Right lobe of liver (tissue), 6 donors: ENCODE measurements around the gene TGFBR3. TPM values are rescaled to one million over a fixed set of nuclear protein-coding genes. Genes with fewer than 3 reads are reported as not detected.

ENCODE experiments used
- ATAC-seq, 4 donors: fragments of 200-7000 bp; cut with Tn5 transposase; one replicate each; pipeline ENCODE4 v1.9.1; 2020; ENCODE audit warnings: mild to moderate bottlenecking in 4 of 4, moderate library complexity in 4 of 4
- DNase-seq, 3 donors: peaks; one replicate each; pipeline ENCODE4 v3.0.0-alpha.2; 2020
- H3K27ac ChIP-seq, 3 donors: fragments of 200-600 bp; one replicate each; pipeline ENCODE4 v1.8.0; 2022
- H3K27me3 ChIP-seq, 2 donors: fragments of 200-600 bp; one replicate each; pipeline ENCODE4 v1.8.0; 2022
- H3K36me3 ChIP-seq, 4 donors: fragments of 200-600 bp; sonication (generic) in 1 of 4; one replicate each; pipeline versions ENCODE4 v1.5.1 to v1.8.0; 2017 to 2022; ENCODE audit warnings: control low read depth in 1 of 4
- H3K4me1 ChIP-seq, 4 donors: fragments of 200-600 bp; sonication (generic) in 1 of 4; one replicate each; pipeline versions ENCODE4 v1.5.1 to v1.8.0; 2017 to 2022; ENCODE audit warnings: control low read depth in 1 of 4
- H3K4me3 ChIP-seq, 3 donors: fragments of 200-600 bp; one replicate each; pipeline ENCODE4 v1.8.0; 2022
- H3K9me3 ChIP-seq, 4 donors: fragments of 200-600 bp; sonication (generic) in 1 of 4; one replicate each; pipeline versions ENCODE4 v1.5.1 to v1.8.0; 2017 to 2022; ENCODE audit warnings: control low read depth in 1 of 4
- POLR2A ChIP-seq: fragments of 450-650 bp; IDR thresholded peaks from one replicate; pipeline ENCODE4 v1.6.1; 2017; ENCODE audit warnings: antibody characterized with exemption, mild to moderate bottlenecking
- WGBS: methylation state at CpG from one replicate; pipeline ENCODE4 v1.1.6; 2018; ENCODE audit warnings: low coverage, low lambda C conversion rate; ENCODE audit not compliant: insufficient coverage; ENCODE audit errors: missing lambda C conversion rate; 5-methylcytosine and 5-hydroxymethylcytosine counted together
- intact Hi-C, 2 donors: fragments of 100-400 bp; cut with DNase I; formaldehyde crosslinking; loops; one replicate each; pipeline versions ENCODE4 v1.11.2 to v1.14.1; 2022
- total RNA-seq, 6 experiments: library from RNA; depleted of rRNA in 2 of 6; stranded (reverse); fragments of >200 nt in 2 of 6; fragmentation: NEBNext Ultra II Directional in 3 of 6; extraction: Animal tissue kit (Norgen Biotek cat#: 25700) in 3 of 6; gene quantifications; one replicate each; pipeline versions ENCODE4 v1.1.0 to v1.2.4, GENCODE V29; 2016 to 2023
- TF ChIP-seq, protein P1 (sequence below), 4 donors: fragments of 200-600 bp in 3 of 4; fragments of 450-650 bp in 1 of 4; IDR thresholded peaks; one replicate each; pipeline versions ENCODE4 v1.5.1 to v1.8.0; 2016 to 2022; ENCODE audit warnings: antibody characterized with exemption in 4 of 4, mild to moderate bottlenecking in 2 of 4
- donor health status: DM: no; HTN: yes; CAD: no.
- donor health status: DM: no; HTN: no; CAD: no.
- donor health status: DM: no; HTN: no; CAD: no.
- donor health status: DM: no; HTN: yes; CAD: no.
- donor health status: DM: no; HTN: yes; CAD: no.

The TGFBR3 gene
- total RNA-seq, 6 experiments from 2014 or later, result 9.0 to 32.3 (median 18.1) TPM

DNA sequence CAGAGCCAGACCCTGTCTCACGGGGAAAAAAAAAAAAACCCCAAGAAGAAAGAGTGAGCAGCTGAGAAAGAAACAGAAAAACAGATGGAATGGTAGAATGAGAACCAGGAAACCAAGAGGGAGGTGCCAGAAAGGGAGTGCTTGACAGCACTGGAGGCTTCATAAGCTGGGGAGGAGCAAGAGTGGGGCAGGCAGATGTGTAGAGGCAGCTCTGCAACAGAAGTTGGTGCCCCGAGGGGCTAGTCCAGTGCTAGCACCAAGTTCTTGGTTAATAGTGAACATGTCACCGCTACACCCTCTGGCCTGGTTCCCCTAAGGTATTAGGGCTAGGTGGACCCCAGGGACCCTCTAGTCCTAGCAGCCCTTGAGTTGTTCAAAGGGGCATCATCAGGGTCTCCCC lies 98.0 kb downstream of the TGFBR3 start:
- ATAC-seq (no peak), DNase-seq (no peak)
- no peaks in the 10 kb centered on the region for H3K27me3 ChIP-seq
- no peaks in the 10 kb centered on the region for H3K36me3 ChIP-seq
- 79% methylated on average over 2 of the region's 3 CpGs for WGBS
- H3K4me1 ChIP-seq, result peaks cover 0 to 15% (median 0%) of the 10 kb centered on the region in 4 donors
- H3K4me3 ChIP-seq, result no peak overlapping the region
- intact Hi-C loops, result no loop called here
- H3K27ac ChIP-seq, result no peak overlapping the region
- TF ChIP-seq POLR2A, result no peak
- TF ChIP-seq, protein P1, sequence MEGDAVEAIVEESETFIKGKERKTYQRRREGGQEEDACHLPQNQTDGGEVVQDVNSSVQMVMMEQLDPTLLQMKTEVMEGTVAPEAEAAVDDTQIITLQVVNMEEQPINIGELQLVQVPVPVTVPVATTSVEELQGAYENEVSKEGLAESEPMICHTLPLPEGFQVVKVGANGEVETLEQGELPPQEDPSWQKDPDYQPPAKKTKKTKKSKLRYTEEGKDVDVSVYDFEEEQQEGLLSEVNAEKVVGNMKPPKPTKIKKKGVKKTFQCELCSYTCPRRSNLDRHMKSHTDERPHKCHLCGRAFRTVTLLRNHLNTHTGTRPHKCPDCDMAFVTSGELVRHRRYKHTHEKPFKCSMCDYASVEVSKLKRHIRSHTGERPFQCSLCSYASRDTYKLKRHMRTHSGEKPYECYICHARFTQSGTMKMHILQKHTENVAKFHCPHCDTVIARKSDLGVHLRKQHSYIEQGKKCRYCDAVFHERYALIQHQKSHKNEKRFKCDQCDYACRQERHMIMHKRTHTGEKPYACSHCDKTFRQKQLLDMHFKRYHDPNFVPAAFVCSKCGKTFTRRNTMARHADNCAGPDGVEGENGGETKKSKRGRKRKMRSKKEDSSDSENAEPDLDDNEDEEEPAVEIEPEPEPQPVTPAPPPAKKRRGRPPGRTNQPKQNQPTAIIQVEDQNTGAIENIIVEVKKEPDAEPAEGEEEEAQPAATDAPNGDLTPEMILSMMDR (IDR thresholded peaks at IDR 0.05), result no peak
- no peaks in the 10 kb centered on the region for H3K9me3 ChIP-seq

DNA sequence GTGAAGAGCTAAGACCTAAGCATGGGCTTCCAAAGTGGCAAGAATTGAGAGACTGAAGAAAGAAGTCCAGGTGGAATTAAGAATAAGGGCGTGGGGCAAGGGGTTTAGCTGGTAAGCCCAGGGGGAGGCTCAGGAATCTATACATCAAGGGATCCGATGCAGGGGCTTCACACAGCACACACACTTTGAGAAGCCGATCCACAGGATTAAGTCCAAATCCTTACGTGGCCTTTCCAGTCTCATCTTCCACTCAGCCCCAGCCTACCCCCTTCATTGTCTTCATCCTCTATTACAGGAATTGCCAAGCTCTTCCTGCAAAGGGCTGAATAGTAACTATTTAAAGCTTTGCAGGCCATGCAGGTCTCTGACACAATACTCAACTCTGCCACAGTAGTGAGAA lies 101.3 kb downstream of the TGFBR3 start:
- H3K36me3 ChIP-seq, result no peaks in the 10 kb centered on the region
- intact Hi-C loops, result no loop called here
- WGBS, result 85% methylated on average over 3 of the region's 4 CpGs
- H3K4me3 ChIP-seq, result no peak overlapping the region
- H3K27ac ChIP-seq, result no peak overlapping the region
- peaks cover 0 to 18% (median 0%) of the 10 kb centered on the region in 4 donors for H3K4me1 ChIP-seq
- no peaks in the 10 kb centered on the region for H3K9me3 ChIP-seq
- TF ChIP-seq, protein P1 (IDR thresholded peaks at IDR 0.05), result no peak
- no peak for TF ChIP-seq POLR2A
- DNase-seq (no peak), ATAC-seq (peak in 1 of 4 donors; percentile 7)
- H3K27me3 ChIP-seq, result no peaks in the 10 kb centered on the region

DNA sequence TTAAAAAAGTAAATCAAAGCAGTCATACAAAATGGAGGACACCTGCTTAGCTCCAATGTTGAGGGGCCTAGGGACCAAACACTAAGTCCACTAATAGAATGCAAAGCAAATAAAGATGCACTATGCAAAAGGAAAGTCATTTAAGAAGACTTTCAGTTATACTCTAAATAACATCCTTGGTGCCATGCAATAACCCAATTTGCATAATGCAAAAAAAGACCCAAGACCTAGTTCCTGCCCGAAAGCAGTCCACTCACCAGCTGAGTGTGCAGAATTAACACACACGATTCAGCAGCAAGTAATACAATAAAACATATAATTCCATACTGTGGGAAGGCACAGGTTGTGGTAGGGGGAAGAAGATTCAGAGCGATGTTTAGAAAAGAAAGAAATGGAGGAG lies 101.8 kb downstream of the TGFBR3 start:
- peaks cover 0 to 20% (median 0%) of the 10 kb centered on the region in 4 donors for H3K4me1 ChIP-seq
- intact Hi-C loops, result no loop called here
- DNase-seq (no peak), ATAC-seq (no peak)
- WGBS, result 88% methylated on average over 3 of the region's 3 CpGs
- peak overlapping the region in 2 of 3 donors; percentile 0 to 35 for H3K27ac ChIP-seq
- no peaks in the 10 kb centered on the region for H3K36me3 ChIP-seq
- H3K9me3 ChIP-seq, result no peaks in the 10 kb centered on the region
- no peaks in the 10 kb centered on the region for H3K27me3 ChIP-seq
- H3K4me3 ChIP-seq, result no peak overlapping the region
- TF ChIP-seq, protein P1 (IDR thresholded peaks at IDR 0.05), result no peak
- no peak for TF ChIP-seq POLR2A

DNA sequence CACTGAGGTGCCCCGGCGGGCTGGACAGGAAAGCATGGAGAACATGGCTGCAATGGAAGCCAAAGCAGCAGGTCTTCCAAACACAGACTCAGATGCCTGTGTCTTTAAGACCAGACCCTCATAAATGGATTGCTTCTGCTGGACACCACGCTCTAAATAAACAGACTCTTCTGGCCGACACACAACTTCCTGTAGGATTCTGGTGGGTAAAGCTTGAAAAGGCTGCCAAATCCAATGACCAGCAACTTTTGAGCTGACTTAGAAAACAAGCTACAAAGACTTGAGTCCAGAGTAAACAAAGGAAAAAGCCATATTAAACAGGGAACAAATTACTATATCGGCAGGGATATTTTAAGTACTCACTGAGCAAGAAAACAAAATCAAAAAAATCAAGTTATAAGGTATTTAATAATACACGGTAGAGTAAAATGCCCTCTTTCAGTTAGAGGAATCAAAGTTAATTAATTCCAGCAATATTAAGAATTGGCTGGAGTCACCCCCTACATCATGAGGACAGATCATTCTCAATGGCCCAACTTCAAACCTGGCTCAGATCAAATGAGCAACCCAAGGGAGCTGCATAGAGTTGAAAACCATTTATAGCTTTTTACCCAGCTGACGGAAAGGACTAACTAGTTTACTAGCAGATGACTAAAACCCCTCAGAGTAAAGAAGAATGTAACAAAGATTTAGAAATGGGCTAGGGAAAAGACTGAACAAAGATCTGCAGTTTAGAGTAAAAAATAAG lies 102.4 kb downstream of the TGFBR3 start:
- Histone ChIP-seq H3K36me3 (no peaks in the 10 kb centered on the region), H3K4me3 (no peak overlapping the region), H3K4me1 (peaks cover 0 to 20% (median 0%) of the 10 kb centered on the region in 4 donors), H3K9me3 (no peaks in the 10 kb centered on the region), H3K27me3 (no peaks in the 10 kb centered on the region), H3K27ac (peak overlapping the region in 2 of 3 donors; percentile 0 to 35)
- WGBS, result 56% methylated on average over 7 of the region's 7 CpGs
- ATAC-seq (peak; percentile 25 to 59 (median 46)), DNase-seq (no peak)
- TF ChIP-seq, protein P1 (IDR thresholded peaks at IDR 0.05), result no peak
- no peak for TF ChIP-seq POLR2A
- intact Hi-C loops, result no loop called here
